ENCODE results near the gene SOX1.

- no peak for TF ChIP-seq EZH2 (IDR thresholded peaks at IDR 0.05; ENCODE audit: borderline replicate concordance, low read length)
- TF ChIP-seq CTCF (IDR thresholded peaks at IDR 0.05; ENCODE audit: low read length): no peak
These were observed 3.1 kb upstream of the SOX1 start for GRCh38 chr13:112063807-112064206.
